IPS-18c (cell line): ENCODE data around the gene ROBO4.

ENCODE experiments used
- H3K4me3 ChIP-seq: 2 replicates; pipeline ENCODE4 v1.7.0; 2013; ENCODE audit warnings: low read depth, mild to moderate bottlenecking, low read length, moderate library complexity; ENCODE audit not compliant: insufficient read depth
- H3K9me3 ChIP-seq: one replicate; pipeline ENCODE4 v1.6.1; 2013; ENCODE audit warnings: mild to moderate bottlenecking, low read length, moderate library complexity; ENCODE audit not compliant: control insufficient read depth, insufficient read depth

ROBO4 gene

DNA sequence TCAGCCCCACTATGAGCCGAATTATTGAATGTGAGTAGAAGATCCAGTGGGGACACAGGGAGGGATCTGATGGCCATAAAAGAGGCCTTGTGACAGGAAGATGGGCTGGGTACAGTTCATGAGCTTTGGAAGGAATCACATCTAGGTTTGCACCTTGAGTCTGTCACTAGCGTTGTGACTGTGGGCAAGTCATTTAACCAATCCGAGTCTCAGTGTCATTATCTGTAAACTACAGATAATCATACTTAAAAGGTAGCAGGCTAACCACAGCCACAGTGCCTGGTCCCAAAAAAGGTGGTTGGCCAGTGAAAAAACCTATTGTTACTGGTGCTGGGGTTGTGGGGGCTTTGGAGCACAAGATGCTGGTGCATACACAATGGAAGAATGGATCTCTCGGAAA is 25.2 kb upstream of the ROBO4 start:
- Histone ChIP-seq H3K4me3 (no peak overlapping the region), H3K9me3 (no peaks in the 10 kb centered on the region)

DNA sequence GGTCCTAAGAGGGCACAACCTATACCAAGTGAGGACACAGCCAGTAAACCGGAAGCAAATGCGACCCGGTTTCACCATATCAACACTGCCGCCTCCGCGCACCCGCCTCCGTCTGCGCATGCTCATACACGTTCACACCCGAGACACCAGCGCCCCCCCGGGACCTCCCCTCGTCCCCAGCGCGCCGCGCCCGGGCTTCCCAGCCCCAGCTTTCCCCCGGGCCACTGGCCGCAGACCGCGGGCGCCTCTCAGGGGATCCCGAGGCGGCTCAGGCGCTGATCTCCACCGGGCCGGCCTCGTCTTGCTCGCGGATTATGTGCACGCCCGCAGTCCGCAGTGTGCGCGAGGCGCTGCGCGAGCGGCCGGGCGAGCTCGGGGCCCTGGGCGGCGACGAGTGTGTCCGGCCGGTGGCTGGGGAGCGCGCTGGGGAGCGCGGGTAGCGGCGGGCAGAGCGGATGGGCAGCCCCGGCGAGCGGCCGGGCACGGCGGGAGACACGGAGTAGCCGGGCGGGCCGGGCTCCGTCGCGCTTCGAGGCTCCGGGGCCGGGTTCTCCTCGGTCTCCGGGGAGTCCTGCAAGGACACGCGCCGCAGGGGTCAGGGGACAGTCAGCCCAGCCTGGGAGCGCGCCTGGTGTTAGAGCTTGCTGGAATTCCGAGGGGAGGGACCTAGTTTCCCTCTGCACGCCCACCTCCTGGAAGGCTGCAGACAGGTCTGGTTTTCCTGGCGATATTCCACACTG is 23.4 kb upstream of the ROBO4 start:
- Histone ChIP-seq H3K9me3 (no peaks in the 10 kb centered on the region), H3K4me3 (peak overlapping the region; percentile 54)

DNA sequence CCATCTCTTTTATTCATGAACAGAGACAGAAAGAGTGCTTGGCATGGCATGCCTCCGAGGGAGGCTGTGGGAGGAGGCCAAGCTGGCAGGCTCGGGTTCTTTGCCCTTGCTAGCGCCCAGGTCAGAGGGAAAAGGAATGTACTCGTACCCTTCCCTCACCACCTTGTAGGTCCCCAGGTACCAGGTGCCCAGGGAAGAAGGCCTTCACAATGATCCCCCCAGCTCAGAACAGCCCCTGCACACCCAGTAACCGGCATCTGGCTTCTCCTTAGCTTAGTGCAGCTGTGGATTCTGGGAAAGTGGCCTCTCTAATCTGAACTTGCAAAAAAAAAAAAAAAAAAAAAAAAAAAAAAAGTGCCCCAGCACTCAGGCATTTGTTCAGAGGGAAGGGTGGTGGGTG is 22.7 kb upstream of the ROBO4 start:
- H3K4me3 ChIP-seq: peak overlapping the region; percentile 54
- no peaks in the 10 kb centered on the region for H3K9me3 ChIP-seq

DNA sequence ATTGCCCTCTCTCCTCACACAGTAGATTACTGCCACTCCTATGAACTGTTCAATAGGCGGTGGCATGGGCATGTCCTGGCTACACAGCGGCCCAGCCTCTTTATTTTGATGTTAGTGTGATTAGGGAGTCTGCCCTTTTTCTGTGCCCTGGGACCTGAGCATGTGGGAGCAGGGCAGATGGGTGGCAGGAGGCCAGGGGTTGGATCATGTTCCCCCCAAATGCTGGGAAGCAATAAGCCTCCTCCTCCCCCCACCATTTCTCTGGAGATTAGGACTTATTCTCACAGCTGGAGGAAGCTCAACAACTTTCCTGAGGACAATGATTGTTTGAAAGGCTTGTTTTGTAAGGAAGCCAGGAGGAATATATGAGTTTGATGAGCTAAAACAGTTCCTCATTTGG is 22.2 kb upstream of the ROBO4 start:
- H3K9me3 ChIP-seq: no peaks in the 10 kb centered on the region
- H3K4me3 ChIP-seq: no peak overlapping the region

DNA sequence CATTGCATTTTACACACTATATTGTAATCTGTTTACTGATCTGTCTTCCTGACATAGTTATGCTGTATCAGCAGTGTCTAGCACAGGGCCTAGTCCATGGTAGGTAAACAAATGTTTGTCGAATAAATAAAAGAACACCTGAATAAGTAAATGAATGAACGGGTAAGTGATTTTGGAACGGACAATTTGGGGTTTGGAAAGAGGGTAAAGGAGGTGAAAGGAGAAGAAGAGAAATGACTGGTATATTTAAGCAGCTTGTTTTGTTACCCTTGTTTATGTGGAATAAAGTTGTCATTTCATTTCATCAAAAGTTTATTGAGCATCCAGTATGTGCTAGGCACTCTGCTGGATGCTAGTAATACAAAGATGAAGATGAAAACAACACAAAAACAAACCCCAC is 21.3 kb upstream of the ROBO4 start, which contains the start of gene HEPN1:
Gene HEPN1, plus strand, starts transcription at position 301 of the 400 bp plus-strand sequence.
- H3K4me3 ChIP-seq: no peak within 1 kb of the TSS
- no peaks in the 10 kb centered on the region for H3K9me3 ChIP-seq

DNA sequence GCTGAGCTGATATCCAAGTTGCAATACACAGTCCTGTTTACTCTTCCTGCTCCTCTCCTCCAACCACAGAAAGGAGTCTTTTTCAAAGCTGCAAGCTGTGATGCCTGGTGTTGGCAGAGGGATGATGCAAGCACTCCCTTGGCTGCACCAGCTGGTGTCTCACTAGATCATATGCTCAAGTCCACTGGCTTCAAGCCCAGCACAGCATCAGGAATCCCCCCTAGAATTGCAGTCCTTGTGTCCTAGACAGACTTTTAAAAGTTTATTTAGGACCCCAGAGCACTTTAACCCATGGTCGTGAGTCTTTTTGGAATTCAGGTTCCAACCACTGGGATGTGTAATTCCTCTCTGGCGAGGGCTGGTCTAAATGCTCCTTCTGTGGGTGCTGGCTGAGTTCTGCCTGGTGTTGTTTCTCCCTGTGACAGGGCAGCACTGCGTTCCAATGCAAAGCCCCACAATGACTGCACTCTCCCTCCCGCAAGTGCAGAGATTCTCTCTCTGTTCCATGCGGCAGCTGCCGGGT is 19.5 kb upstream of the ROBO4 start:
- no peak overlapping the region for H3K4me3 ChIP-seq
- H3K9me3 ChIP-seq: no peaks in the 10 kb centered on the region

DNA sequence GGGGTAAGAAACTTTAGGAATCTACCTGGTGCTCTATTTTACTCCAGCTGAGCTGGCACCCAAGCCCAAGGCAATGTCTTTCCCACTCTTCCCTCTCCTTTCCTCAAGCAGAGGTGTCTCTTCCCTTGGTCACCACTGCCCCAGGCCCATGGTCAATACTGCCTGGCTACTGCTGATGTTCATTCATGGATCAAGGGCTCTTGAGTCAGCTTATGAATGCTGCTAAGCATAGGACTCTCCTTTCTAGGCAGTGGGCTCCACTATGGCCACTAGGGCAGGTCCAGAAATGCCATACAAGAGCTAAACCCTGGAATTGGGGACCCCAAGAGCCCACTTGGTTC is 18.7 kb upstream of the ROBO4 start:
- no peaks in the 10 kb centered on the region for H3K9me3 ChIP-seq
- H3K4me3 ChIP-seq: no peak overlapping the region

DNA sequence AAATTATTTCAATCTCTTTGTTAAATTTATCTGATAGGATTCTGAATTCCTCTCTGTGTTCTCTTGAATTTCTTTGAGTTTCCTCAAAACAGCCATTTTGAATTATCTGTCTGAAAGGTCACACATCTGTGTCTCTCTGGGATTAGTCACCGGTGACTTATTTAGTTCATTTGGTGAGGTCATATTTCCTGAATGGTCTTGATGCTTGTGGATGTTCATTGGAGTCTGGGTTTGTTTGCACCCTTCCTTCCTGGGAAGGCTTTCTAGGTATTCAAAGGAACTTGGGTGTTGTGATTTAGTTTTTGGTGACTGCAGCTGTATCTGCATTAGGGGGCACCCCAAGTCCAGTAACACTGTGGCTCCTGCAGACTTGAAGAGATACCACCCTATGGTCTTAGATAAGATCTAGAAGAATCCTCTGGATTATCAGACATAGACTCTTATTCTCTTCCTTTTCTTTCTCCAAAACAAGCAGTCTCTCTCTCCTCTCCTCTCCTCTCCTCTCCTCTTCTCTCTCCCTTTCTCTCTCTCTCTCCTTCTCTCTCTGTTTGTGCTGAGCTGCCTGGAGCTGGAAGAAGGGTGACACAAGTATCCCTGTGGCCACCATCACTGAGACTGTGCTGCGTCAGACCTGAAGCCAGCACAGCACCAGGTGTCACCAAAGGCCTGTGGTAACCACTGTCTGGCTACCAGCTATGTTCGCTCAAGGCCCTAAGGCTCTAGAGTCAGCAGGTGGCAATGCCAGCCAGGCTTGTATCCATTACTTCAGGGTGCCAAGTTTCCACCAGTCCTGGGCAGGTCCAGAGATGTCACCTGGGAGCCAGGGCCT is 18.1 kb upstream of the ROBO4 start:
- no peaks in the 10 kb centered on the region for H3K9me3 ChIP-seq
- no peak overlapping the region for H3K4me3 ChIP-seq

DNA sequence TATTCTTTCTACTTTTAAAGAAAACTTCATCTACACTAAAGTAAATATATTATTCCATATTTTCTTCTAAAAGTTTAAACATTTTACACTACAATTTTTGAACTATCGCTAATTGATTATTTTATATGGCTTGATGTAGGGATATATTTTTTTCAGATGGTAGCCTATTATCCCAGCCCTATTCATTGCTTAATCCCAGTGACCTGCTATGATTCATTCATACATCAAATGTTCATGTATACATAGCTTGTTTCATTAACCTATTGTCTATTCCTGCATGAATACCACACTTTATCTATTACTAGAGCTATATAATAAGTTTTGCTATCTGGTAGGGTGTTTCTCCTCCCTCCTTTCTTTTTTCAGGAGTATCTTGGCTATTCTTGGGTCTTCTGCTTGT is 5.0 kb upstream of the ROBO4 start:
- H3K9me3 ChIP-seq: no peaks in the 10 kb centered on the region
- no peak overlapping the region for H3K4me3 ChIP-seq

DNA sequence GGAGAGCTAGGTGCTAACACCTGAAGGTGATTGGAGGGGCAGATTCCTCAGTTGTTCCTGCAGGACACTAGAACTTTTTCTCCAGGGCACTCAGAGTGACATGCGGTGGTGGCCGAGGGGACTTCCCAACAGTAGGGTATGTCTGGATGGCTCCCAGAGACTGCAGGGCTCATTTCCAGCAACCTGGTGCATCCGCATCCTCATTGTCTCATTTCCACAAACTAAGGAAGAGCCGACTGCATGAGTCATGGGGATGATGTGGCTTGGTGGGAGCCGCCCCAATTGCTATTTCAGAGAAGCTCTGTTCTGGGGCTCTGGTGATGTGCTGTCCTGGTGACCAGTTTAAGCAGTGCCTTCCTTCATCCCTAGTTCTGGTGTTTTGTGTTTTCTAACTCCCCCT is 2.8 kb upstream of the ROBO4 start:
- H3K4me3 ChIP-seq: no peak overlapping the region
- H3K9me3 ChIP-seq: no peaks in the 10 kb centered on the region

DNA sequence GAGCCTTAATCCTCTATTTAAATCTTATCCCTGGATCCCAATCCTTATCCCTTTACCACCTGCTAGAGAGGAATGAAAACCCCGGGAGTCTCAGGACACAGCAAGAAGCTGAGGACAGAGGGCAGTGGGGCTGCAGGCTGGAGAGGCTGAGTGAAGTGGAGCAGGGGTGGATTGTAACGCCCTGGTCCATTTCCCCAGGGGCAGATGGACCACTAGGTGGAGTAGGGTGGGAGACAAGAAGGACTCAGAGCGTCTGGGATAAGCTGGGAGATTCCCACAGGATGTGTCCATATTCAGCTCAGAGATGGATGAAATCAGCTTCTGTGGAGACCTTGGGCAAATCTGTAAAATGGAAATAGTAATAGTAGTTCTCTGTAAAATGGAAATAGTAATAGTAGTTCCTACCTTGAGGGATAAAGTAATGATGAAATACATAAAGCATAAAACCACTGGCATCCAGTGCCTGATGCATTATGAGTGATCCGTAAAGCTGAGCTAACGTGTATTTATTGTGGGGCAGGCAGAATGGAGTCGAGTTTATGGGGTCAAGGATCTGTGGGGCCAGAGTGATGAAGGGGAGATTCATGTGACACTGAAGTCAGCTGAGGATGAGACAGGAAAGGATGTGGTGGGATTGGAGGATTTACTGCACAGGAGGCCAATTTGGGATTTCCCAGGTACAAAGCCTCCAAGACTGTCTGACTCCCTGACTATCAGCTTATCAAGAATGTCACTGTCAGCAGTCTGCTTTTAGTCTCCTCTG is 1.9 kb upstream of the ROBO4 start:
- Histone ChIP-seq H3K9me3 (no peaks in the 10 kb centered on the region), H3K4me3 (no peak overlapping the region)

DNA sequence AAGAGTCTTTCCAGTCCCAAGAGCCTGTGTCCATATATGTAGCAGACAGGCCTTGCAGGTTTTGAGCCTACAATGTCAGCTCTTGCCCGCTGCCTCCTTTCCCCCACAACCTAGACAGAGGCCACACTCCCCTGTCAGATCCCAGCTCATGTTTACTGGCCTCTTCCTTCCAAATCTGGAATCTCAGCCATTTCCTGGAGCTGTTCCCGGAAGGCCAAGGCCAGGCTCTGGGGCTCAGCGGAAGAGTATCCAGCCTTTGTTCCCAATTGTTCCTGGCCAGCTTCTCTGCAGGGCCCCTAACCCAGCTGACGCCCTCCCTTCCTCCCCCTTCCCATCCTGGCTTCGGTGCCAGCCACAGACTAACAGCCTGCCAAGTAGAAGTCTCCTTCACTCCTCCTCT is 1.0 kb upstream of the ROBO4 start:
- H3K4me3 ChIP-seq: no peak overlapping the region

DNA sequence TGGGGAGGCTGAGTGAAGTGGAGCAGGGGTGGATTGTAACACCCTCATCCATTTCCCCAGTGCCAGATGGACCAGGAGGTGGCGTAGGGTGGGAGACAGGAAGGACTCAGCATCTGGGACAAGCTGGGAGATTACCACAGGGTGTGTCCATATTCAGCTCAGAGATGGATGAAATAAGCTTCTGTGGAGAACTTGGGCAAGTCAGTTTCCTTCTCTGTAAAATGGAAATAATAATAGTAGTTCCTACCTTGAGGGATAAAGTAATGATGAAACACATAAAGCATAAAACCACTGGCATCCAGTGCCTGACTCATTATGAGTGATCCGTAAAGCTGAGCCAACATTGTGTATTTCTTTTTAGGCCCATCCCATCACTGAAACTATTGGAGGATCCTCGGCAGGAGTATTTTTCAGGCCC is 607 bp upstream of the ROBO4 start:
- no peak overlapping the region for H3K4me3 ChIP-seq
- H3K9me3 ChIP-seq: no peaks in the 10 kb centered on the region

More for the DNA sequence above, 1.0 kb upstream of the ROBO4 start:
- H3K9me3 ChIP-seq: no peaks in the 10 kb centered on the region

DNA sequence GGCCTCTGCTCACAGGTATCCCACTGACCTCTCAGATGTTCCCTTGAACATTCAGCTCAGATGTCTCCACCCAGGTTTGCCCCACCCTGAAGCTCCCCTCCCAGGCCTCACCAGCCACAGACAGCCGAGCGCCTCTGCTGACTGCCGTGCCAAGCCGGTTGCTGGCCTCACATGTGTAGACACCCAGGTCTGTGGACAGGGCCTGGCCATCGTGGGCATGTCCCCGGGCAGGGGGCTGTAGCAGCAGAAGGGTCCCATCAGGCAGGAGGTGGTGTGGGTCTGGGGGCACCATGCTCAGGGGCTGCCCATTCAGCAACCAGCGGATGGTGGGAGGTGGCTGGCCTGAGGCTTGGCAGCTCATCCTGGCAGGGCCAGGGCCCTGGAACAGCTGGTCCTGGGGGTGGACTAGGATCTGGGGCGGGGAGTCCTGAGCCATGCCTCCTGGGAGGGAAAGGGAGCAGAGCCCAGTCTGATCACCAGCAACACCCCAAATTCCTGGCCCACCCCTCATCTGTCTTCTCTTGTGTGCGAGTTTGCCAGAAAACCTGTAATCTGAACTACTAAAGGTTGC is 759 bp downstream of the ROBO4 start:
- H3K9me3 ChIP-seq: no peaks in the 10 kb centered on the region
- no peak overlapping the region for H3K4me3 ChIP-seq

DNA sequence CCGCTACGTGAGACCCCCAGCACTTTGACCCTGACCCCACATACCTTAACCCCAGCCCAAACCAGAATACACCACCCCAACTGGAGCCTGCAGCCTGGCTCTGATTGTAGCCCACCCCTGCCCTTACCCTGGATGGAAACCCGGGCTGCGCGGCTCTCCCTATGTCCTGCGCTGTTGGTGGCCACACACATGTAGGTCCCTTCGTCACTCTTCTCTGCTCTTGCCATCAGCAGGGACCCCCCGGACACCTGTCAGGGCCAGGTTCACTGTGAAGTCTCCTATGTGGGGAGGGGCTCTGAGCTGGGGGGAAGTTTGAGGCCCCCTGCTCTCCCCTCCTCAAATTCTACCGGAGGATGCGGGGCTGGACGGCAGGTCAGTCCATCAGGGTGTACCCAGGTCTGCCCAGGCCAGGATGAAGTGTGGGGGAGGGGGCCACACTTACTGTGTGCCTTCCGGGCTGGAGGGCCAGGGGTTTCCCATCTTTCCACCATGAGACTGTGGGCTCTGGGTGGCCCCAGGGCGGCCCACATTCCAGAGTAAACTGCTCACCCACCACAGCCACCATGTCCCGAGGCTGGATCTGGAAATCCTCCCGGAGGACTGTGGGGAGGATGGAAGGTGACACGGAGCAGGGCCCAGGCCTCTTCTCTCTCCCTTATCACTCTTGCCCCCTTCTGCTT is 1.5 kb downstream of the ROBO4 start:
- no peak overlapping the region for H3K4me3 ChIP-seq

DNA sequence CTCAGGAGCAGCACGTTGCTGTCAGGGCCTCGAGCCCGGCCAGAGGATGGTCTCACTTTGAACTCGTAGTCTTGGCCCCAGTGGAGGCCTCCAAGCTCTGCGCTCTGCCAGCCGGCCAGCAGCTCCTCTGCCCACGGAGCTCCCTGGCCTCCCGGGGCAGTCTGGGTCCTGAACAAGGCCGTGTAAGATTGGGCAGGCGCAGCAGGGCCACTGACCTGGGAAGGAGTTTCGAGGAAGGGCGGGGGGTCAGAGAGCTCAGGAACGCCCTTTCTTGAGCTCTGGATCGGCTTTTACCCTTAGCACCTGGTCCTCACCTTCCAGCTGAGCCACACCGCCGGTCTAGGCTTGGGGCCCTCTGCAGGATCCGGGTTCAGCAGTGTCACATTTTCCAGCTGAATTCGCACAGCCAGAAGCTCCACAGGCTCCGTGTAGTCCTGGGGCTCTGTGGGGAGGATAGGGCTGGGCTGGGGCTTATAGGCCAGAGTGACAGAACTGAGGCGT is 2.1 kb downstream of the ROBO4 start:
- Histone ChIP-seq H3K4me3 (no peak overlapping the region), H3K9me3 (no peaks in the 10 kb centered on the region)

More for the DNA sequence above, 1.5 kb downstream of the ROBO4 start:
- no peaks in the 10 kb centered on the region for H3K9me3 ChIP-seq
